Glomerular visceral epithelial cell (primary cell): ENCODE results near the gene MOB3B.

Experiments
- DNase-seq: peaks from one replicate; pipeline ENCODE4 v3.0.0-alpha.2; 2016; ENCODE audit errors: extremely low spot score

Gene MOB3B

GRCh38 chr9:27529316-27530278 lies at the start of gene MOB3B:
Gene MOB3B, minus strand, starts transcription at chr9:27529814. Its CDS starts 74,264 bp downstream, at chr9:27455550.
- DNase-seq, result peak; percentile 76

DNA sequence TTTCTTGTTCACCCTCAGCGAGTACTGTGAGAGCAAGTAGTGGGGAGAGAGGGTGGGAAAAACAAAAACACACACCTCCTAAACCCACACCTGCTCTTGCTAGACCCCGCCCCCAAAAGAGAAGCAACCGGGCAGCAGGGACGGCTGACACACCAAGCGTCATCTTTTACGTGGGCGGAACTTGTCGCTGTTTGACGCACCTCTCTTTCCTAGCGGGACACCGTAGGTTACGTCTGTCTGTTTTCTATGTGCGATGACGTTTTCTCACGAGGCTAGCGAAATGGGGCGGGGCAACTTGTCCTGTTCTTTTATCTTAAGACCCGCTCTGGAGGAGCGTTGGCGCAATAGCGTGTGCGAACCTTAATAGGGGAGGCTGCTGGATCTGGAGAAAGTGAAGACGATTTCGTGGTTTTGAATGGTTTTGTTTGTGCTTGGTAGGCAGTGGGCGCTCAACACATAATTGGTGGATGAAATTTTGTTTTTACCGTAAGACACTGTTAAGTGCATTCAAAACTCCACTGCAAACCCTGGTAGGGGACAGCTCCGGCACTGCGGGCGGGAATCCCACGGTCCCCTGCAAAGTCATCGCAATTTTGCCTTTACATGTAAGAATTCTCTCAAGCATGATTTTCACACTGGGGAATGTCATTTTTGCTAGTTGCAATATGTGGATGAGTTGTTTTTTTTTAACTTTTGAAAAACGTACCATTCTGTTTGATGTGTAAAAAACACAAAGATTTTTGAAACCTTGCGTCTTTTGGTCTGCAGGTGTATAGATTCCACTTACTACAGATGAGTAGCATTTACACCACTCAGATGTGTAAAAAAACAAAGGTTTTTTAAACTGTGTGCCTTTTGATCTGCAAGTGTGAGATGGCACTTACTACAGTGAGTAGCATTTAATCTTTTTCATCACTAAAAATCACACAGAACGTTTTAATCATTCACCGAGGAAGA lies 44.3 kb upstream of the MOB3B start:
- DNase-seq, result peak; percentile 97

DNA sequence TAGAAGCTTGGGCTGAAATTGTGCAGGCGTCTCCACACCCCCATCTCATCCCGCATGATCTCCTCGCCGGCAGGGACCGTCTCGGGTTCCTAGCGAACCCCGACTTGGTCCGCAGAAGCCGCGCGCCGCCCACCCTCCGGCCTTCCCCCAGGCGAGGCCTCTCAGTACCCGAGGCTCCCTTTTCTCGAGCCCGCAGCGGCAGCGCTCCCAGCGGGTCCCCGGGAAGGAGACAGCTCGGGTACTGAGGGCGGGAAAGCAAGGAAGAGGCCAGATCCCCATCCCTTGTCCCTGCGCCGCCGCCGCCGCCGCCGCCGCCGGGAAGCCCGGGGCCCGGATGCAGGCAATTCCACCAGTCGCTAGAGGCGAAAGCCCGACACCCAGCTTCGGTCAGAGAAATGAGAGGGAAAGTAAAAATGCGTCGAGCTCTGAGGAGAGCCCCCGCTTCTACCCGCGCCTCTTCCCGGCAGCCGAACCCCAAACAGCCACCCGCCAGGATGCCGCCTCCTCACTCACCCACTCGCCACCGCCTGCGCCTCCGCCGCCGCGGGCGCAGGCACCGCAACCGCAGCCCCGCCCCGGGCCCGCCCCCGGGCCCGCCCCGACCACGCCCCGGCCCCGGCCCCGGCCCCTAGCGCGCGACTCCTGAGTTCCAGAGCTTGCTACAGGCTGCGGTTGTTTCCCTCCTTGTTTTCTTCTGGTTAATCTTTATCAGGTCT lies 43.5 kb upstream of the MOB3B start, which contains the start of gene C9orf72:
TSS of gene C9orf72 (minus strand) at position 564 of the 716 bp plus-strand sequence. CDS start 6,361 bp downstream, outside the sequence.
- DNase-seq, result no peak

DNA sequence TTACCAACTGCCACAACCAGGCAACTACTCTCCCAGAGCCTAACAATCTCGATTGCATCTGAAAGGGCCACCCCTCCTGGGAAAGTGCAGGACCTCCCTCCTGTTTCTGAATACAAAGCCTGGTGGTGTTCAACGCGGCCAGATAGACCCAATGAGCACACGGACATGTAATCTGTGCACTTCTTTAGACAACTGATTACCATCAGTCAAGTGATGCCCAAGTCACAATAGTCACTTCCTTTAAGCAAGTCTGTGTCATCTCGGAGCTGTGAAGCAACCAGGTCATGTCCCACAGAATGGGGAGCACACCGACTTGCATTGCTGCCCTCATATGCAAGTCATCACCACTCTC lies 42.9 kb upstream of the MOB3B start:
- peak; percentile 39 for DNase-seq

DNA sequence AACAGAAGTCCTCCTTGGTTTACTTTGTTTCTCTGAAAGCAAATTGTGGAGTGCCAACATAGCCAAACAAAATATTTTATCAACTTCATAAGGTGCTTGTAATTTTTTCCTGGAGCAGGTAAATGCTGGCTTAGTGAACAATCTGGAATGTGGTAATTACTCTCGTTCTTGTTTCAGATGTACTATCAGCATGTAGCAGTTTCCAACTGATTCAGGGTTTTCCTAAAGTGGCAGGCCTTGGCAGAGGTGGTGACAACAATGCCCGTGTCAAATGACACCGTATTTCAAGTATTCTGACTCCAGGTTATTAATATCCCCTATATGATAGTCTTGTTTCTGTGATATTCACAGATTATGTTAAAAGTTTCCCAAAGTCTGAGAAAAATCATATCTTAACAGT lies 42.4 kb upstream of the MOB3B start:
- no peak for DNase-seq

DNA sequence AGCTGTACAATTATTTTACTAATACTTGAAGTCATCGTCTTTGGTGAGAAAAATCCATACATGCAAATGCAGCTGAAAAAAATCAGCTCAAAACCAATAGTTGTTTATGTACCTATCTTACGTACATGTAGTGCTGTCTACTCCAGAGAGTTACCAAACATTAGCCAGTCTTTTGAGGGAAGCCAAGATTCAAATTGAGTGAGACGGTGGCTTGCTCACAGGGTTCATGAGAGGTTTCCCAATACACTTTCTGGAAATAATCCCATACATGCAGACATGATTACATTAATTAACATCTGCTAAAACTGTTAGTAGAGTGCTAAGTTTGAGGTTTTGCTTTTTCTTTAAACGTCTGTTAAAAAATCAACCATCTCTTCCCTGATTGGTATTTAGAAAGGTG lies 41.4 kb upstream of the MOB3B start:
- DNase-seq, result no peak

- no peak for DNase-seq
Observed at GRCh38 chr9:27569406-27569805, 39.8 kb upstream of the MOB3B start.

DNA sequence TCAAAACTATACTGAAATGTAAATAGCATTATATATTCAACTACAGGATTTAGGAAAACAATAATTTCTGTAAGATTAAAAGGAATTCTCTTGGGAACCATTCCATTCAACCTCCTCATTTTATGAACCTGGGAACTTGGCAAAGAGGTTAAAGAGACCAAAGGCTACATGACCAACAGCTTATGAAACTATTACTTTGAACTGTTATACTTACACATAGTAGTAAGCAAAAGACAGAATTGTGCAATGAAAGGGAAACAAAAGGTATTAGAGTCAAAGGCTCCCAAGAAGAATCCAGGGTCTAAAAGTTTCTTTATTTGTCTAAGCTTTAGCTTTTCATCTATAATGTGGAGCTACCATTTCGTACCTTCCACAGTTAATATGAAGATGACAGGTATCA lies 36.5 kb upstream of the MOB3B start:
- no peak for DNase-seq

DNA sequence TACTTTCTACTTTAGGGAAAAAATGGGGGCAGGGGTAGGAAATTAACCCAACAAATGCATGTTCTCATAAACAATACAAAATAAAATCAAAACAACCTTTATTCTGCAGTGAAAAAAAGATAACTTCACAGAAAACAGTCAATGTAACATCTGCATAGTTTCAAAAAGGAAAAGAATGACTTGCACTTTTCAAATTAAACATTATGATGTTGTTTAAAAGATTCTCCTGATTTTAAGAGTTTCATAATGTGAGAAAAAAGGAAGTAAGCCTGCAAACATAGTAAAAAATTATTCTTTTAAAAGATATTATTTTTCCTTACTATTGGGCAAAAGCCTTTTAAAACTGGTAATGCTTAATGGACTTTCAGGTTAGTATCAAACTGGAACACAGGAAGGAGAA lies 36.1 kb upstream of the MOB3B start:
- DNase-seq, result no peak

GRCh38 chr9:27564670-27565069 lies 35.1 kb upstream of the MOB3B start:
- no peak for DNase-seq

- DNase-seq, result no peak
Observed at GRCh38 chr9:27563738-27564430, 34.3 kb upstream of the MOB3B start.

- DNase-seq, result no peak
Observed at GRCh38 chr9:27561685-27562084, 32.1 kb upstream of the MOB3B start.

- DNase-seq, result no peak
Observed at GRCh38 chr9:27560457-27560856, 30.8 kb upstream of the MOB3B start.

DNA sequence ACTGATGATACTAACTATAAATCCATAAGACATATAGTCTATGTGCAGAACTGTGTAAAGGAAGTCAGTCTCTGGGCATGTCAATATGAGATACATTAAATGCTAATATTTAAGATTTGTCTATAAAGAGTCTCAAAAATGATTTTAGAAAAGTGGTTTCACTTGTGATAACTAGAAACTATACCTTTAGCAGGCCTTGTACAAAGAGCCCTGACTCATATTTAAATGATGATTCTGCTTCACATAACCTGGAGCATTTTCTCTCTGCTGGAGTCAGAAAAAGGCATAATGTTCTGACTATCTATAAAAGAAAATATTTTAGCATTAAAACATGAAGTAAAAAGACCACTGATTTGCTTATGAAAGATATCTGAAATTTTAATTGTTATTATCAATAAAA lies 28.7 kb upstream of the MOB3B start:
- DNase-seq, result no peak

DNA sequence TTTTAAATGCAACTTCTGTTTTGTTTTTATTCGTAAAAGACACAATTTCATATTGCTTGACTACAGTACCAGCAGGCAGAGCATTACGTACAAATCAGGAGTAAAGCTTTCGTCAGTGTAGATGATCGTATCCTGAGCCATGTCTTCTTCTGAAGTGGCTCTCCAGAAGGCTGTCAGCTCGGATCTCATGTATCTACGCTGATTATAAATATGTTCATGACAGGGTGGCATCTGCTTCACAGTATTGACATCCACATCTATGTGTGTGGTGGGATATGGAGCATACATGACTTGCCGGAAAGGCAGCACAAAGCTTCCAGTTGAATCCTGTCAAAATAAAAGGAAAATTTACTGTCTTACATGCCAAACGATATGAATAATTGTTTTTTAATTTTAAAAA lies 26.9 kb upstream of the MOB3B start:
- no peak for DNase-seq

- DNase-seq, result no peak
Observed at GRCh38 chr9:27554712-27555111, 25.1 kb upstream of the MOB3B start.

- no peak for DNase-seq
Observed at GRCh38 chr9:27549196-27549755, 19.7 kb upstream of the MOB3B start.

DNA sequence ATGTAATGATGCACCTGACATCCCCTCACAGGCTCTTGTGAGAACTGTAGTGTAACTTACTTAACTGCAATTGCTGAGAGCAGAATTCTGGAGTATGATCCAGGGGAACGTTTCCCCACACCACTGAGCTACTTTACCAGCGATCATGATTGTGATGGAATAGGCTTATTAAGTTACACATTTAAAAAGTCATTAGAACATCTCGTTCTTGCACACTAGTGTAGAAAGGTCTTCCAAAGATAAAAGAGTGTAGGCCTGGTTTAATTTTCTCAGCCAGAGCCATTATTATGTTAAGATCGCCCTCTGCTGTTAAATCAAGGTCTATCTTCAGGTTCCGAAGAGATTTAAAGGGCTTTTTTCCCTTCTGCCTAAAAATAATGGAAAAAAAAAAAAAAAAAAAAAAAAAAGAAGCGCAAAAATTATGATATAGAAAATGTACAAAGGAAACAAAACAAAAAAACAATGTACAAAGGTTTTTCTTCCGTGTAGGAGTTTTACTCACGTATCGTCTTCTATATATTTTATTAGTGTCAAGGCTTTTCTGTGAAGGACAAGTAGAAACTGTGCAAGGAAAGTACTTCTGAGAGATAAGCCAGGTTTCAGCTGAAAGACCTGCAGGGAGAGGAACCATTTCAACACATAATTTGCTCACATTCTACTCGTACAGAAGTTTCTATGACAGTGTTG lies 18.6 kb upstream of the MOB3B start:
- peak; percentile 18 for DNase-seq

DNA sequence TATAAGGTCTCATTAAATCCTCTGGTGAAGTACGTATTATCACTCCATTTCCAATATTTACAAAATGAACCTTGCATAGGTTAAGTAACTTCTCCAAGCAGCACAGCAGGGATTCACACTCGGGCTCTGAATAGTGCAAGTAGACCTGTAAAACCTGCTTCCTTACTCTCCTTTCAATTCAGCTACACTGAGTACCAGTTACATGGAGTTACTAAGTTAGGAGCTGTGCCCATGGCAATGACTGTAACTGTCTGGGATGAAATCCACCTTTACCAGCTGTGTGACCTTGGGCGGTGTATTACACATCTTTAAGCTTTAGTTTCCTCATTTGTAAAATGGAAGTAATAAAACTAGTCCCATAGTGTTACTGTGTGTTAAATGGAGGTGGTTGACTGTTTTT lies 15.9 kb upstream of the MOB3B start:
- DNase-seq, result no peak

- no peak for DNase-seq
Observed at GRCh38 chr9:27542508-27542907, 12.9 kb upstream of the MOB3B start.
